Activated CD8-positive, alpha-beta memory T cell treated with anti-CD3 and anti-CD28 coated beads for 4 hours (primary cell): Measurements from ENCODE around the gene LIMA1.
A peak's percentile ranks its signal among the peaks of the same experiment; 100 is the strongest.
"Not testable (repeated sequence)": the region's sequence is repeated elsewhere in the genome, so short reads cannot be mapped to it uniquely, and the experiment has no call there.

Source experiments
- DNase-seq, 2 donors: peaks; one replicate each; pipeline ENCODE4 v3.0.0-alpha.2; 2020; ENCODE audit warnings: low read depth in 2 of 2

Gene LIMA1

GRCh38 chr12:50283229-50283923 lies at the start of gene LIMA1:
Gene LIMA1, minus strand, starts transcription at chr12:50283520. Its CDS starts 34,769 bp downstream, at chr12:50248751.
- peak; percentile 80 to 83 for DNase-seq

- DNase-seq, result no peak
Measured at GRCh38 chr12:50331745-50332144, 48.4 kb upstream of the LIMA1 start.

GRCh38 chr12:50328664-50329063 lies 45.3 kb upstream of the LIMA1 start:
- not testable (repeated sequence) for DNase-seq

GRCh38 chr12:50326590-50327284 lies 43.4 kb upstream of the LIMA1 start:
- DNase-seq, result no peak

- DNase-seq, result no peak
Measured at GRCh38 chr12:50325890-50326391, 42.6 kb upstream of the LIMA1 start.

- not testable (repeated sequence) for DNase-seq
Measured at GRCh38 chr12:50324770-50325169, 41.5 kb upstream of the LIMA1 start.

GRCh38 chr12:50324077-50324476 lies 40.8 kb upstream of the LIMA1 start:
- DNase-seq, result not testable (repeated sequence)

- DNase-seq, result no peak
Measured at GRCh38 chr12:50322206-50322605, 38.9 kb upstream of the LIMA1 start.

GRCh38 chr12:50317203-50317602 lies 33.9 kb upstream of the LIMA1 start:
- no peak for DNase-seq

- DNase-seq, result no peak
Measured at GRCh38 chr12:50315803-50316202, 32.5 kb upstream of the LIMA1 start.

- no peak for DNase-seq
Measured at GRCh38 chr12:50314636-50315312, 31.5 kb upstream of the LIMA1 start.

GRCh38 chr12:50313971-50314370 lies 30.7 kb upstream of the LIMA1 start:
- not testable (repeated sequence) for DNase-seq

GRCh38 chr12:50313256-50313931 lies 30.1 kb upstream of the LIMA1 start:
- no peak for DNase-seq

GRCh38 chr12:50311858-50312609 lies 28.7 kb upstream of the LIMA1 start:
- DNase-seq, result not testable (repeated sequence)

- DNase-seq, result no peak
Measured at GRCh38 chr12:50309950-50310349, 26.6 kb upstream of the LIMA1 start.

GRCh38 chr12:50302686-50303085 lies 19.4 kb upstream of the LIMA1 start:
- DNase-seq, result no peak

- DNase-seq, result no peak
Measured at GRCh38 chr12:50297996-50298395, 14.7 kb upstream of the LIMA1 start.

GRCh38 chr12:50297027-50297426 lies 13.7 kb upstream of the LIMA1 start:
- DNase-seq, result no peak

GRCh38 chr12:50296554-50296953 lies 13.2 kb upstream of the LIMA1 start:
- no peak for DNase-seq

GRCh38 chr12:50291377-50291776 lies 8.1 kb upstream of the LIMA1 start:
- no peak for DNase-seq

GRCh38 chr12:50290692-50291091 lies 7.4 kb upstream of the LIMA1 start:
- DNase-seq, result not testable (repeated sequence)
